IPS DF 19.7 (cell line): ENCODE results near the gene TMEM53.

Experiments
- DNase-seq: peaks from one replicate; pipeline ENCODE4 v3.0.0-alpha.2; 2013; ENCODE audit warnings: low read depth, low spot score

Gene TMEM53

GRCh38 chr1:44630116-44630515, 44.2 kb downstream of the TMEM53 start:
- DNase-seq = no peak

GRCh38 chr1:44628962-44629756, 45.1 kb downstream of the TMEM53 start:
- no peak for DNase-seq

GRCh38 chr1:44625348-44625747, 48.9 kb downstream of the TMEM53 start:
- no peak for DNase-seq

- DNase-seq = no peak
Measured at GRCh38 chr1:44624268-44624901, 49.9 kb downstream of the TMEM53 start.

- DNase-seq = no peak
Measured at GRCh38 chr1:44621841-44622286, 52.4 kb downstream of the TMEM53 start.

GRCh38 chr1:44620072-44620471, 54.2 kb downstream of the TMEM53 start:
- DNase-seq = no peak

GRCh38 chr1:44619261-44619900, 54.9 kb downstream of the TMEM53 start:
- no peak for DNase-seq

- no peak for DNase-seq
Measured at GRCh38 chr1:44617703-44618029, 56.6 kb downstream of the TMEM53 start.

- DNase-seq = no peak
Measured at GRCh38 chr1:44616991-44617702, 57.1 kb downstream of the TMEM53 start.

GRCh38 chr1:44616284-44616990, 57.8 kb downstream of the TMEM53 start:
- no peak for DNase-seq

- DNase-seq = no peak
Measured at GRCh38 chr1:44613941-44614340, 60.3 kb downstream of the TMEM53 start.

- DNase-seq = no peak
Measured at GRCh38 chr1:44611866-44612265, 62.4 kb downstream of the TMEM53 start.

- DNase-seq = no peak
Measured at GRCh38 chr1:44611419-44611818, 62.9 kb downstream of the TMEM53 start.

- DNase-seq = no peak
Measured at GRCh38 chr1:44610527-44611148, 63.6 kb downstream of the TMEM53 start.

- no peak for DNase-seq
Measured at GRCh38 chr1:44609768-44610526, 64.3 kb downstream of the TMEM53 start.

GRCh38 chr1:44609412-44609767, 64.9 kb downstream of the TMEM53 start:
- no peak for DNase-seq

- no peak for DNase-seq
Measured at GRCh38 chr1:44608141-44608540, 66.1 kb downstream of the TMEM53 start.

GRCh38 chr1:44606701-44607281, 67.5 kb downstream of the TMEM53 start:
- DNase-seq = no peak

- DNase-seq = no peak
Measured at GRCh38 chr1:44605914-44606615, 68.2 kb downstream of the TMEM53 start.
